IMR-90 (cell line): Measurements from ENCODE around the gene SDC3. TPM values are rescaled to one million over a fixed set of nuclear protein-coding genes. Genes with fewer than 3 reads are reported as not detected.
A peak's percentile ranks its signal among the peaks of the same experiment; 100 is the strongest.

Experiments
- ATAC-seq: fragments of 200-7000 bp; cut with Tn5 transposase; 2 replicates; pipeline ENCODE4 v1.9.1; 2020; ENCODE audit warnings: low read depth, mild to moderate bottlenecking, moderate library complexity
- BruUV-seq: library from RNA; stranded (reverse); fragments of 400-500 nt; replicated peaks from 2 replicates; lab custom pipeline; 2021; lab: Mats Ljungman, UMichigan
- CTCF ChIA-PET: fragments of 300-600 bp; formaldehyde crosslinking; extraction: SDS; loops from one replicate; lab custom pipeline; 2021; ENCODE audit warnings: antibody characterized with exemption; lab: Yijun Ruan, JAX
- POLR2A ChIA-PET: fragments of 300-600 bp; sonication (Branson Sonifier 250); formaldehyde crosslinking; loops from one replicate; lab custom pipeline; 2022; ENCODE audit warnings: antibody characterized with exemption; ENCODE audit not compliant: unreplicated experiment; lab: Charles Lee
- DNase-seq: peaks from one replicate; pipeline ENCODE4 v3.0.0; 2013
- H2AFZ ChIP-seq: replicated peaks from 2 replicates; pipeline ENCODE3; 2013; ENCODE audit warnings: low read length, mild to moderate bottlenecking; ENCODE audit not compliant: poor library complexity
- H2AK5ac ChIP-seq: 2 replicates; pipeline ENCODE4 v1.6.1; 2013; ENCODE audit warnings: low read depth, low read length, inconsistent platforms
- H2AK9ac ChIP-seq: replicated peaks from 2 replicates; pipeline ENCODE3; 2013; ENCODE audit warnings: mild to moderate bottlenecking, low read depth, low read length, moderate library complexity; ENCODE audit not compliant: poor library complexity
- H2BK120ac ChIP-seq: 2 replicates; pipeline ENCODE4 v1.6.1; 2013; ENCODE audit warnings: low read depth, low read length, inconsistent platforms
- H2BK15ac ChIP-seq: 3 replicates; pipeline ENCODE4 v1.6.1; 2013; ENCODE audit warnings: low read depth, low read length, inconsistent platforms
- H2BK20ac ChIP-seq: 2 replicates; pipeline ENCODE4 v1.6.1; 2013; ENCODE audit warnings: low read depth, mild to moderate bottlenecking, inconsistent platforms, low read length, moderate library complexity
- H2BK5ac ChIP-seq: 2 replicates; pipeline ENCODE4 v1.6.1; 2013; ENCODE audit warnings: mild to moderate bottlenecking, low read depth, low read length, inconsistent platforms; ENCODE audit not compliant: poor library complexity, severe bottlenecking
- H3K14ac ChIP-seq: replicated peaks from 2 replicates; pipeline ENCODE4 v1.6.1; 2013; ENCODE audit warnings: low read depth, low read length, inconsistent platforms
- H3K18ac ChIP-seq: 2 replicates; pipeline ENCODE4 v1.6.1; 2013; ENCODE audit warnings: low read depth, low read length, control low read depth
- H3K23ac ChIP-seq: 2 replicates; pipeline ENCODE4 v1.6.1; 2013; ENCODE audit warnings: low read depth, low read length, inconsistent platforms
- H3K27ac ChIP-seq: 2 replicates; pipeline ENCODE4 v1.5.1; 2013; ENCODE audit warnings: mild to moderate bottlenecking, control low read depth, low read length; ENCODE audit not compliant: insufficient read depth
- H3K27me3 ChIP-seq: 2 replicates; pipeline ENCODE4 v1.6.1; 2013; ENCODE audit warnings: low read length; ENCODE audit not compliant: control insufficient read depth, insufficient read depth
- H3K36me3 ChIP-seq: 2 replicates; pipeline ENCODE4 v1.6.1; 2013; ENCODE audit warnings: low read length, mixed read lengths; ENCODE audit not compliant: control insufficient read depth, insufficient read depth
- H3K4ac ChIP-seq: 2 replicates; pipeline ENCODE4 v1.6.1; 2013; ENCODE audit warnings: low read depth, low read length, inconsistent platforms
- H3K4me1 ChIP-seq: 2 replicates; pipeline ENCODE4 v1.6.1; 2013; ENCODE audit warnings: low read length, mixed read lengths; ENCODE audit not compliant: control insufficient read depth, insufficient read depth
- H3K4me2 ChIP-seq: 2 replicates; pipeline ENCODE4 v1.6.1; 2013; ENCODE audit warnings: low read depth, mild to moderate bottlenecking, control low read depth, low read length, moderate library complexity
- H3K4me3 ChIP-seq: 2 replicates; pipeline ENCODE4 v1.5.1; 2013; ENCODE audit warnings: low read depth, mild to moderate bottlenecking, control low read depth, low read length, moderate library complexity; ENCODE audit not compliant: insufficient read depth
- H3K56ac ChIP-seq: 2 replicates; pipeline ENCODE4 v1.6.1; 2013; ENCODE audit warnings: low read length, inconsistent platforms; ENCODE audit not compliant: insufficient read depth; ENCODE audit errors: extremely low read depth
- H3K79me1 ChIP-seq, 2 experiments: 2 replicates each; pipeline ENCODE4 v1.6.1; 2013; ENCODE audit warnings: low read length in 2 of 2, inconsistent platforms in 1 of 2, low read depth in 1 of 2
- H3K9ac ChIP-seq: 2 replicates; pipeline ENCODE4 v1.6.1; 2013; ENCODE audit warnings: low read depth, low read length, control low read depth
- H3K9me1 ChIP-seq: 2 replicates; pipeline ENCODE4 v1.6.1; 2013; ENCODE audit warnings: low read length, inconsistent platforms; ENCODE audit not compliant: insufficient read depth
- H3K9me3 ChIP-seq: 2 replicates; pipeline ENCODE4 v1.6.1; 2013; ENCODE audit warnings: low read length; ENCODE audit not compliant: control insufficient read depth, insufficient read depth
- H4K20me1 ChIP-seq: 2 replicates; pipeline ENCODE4 v1.6.1; 2013; ENCODE audit warnings: low read length, inconsistent platforms; ENCODE audit not compliant: insufficient read depth
- H4K5ac ChIP-seq: 2 replicates; pipeline ENCODE4 v1.6.1; 2013; ENCODE audit warnings: mild to moderate bottlenecking, low read depth, low read length, control low read depth
- H4K8ac ChIP-seq, 2 experiments: 2 replicates each; pipeline ENCODE4 v1.6.1; 2013; ENCODE audit warnings: low read depth in 2 of 2, low read length in 2 of 2, control low read depth in 1 of 2, inconsistent platforms in 1 of 2
- H4K91ac ChIP-seq: 2 replicates; pipeline ENCODE4 v1.6.1; 2013; ENCODE audit warnings: low read depth, low read length, inconsistent platforms; ENCODE audit not compliant: insufficient read depth
- BHLHE40 ChIP-seq: fragments of 150-350 bp; IDR thresholded peaks from 2 replicates; pipeline ENCODE4 v1.6.1; 2016; ENCODE audit warnings: mild to moderate bottlenecking, low read depth, low read length
- CEBPB ChIP-seq: IDR thresholded peaks from 2 replicates; pipeline ENCODE4 v1.6.1; 2012; ENCODE audit warnings: low read depth, low read length, improper control_type of control experiment
- CHD1 ChIP-seq: IDR thresholded peaks from 2 replicates; pipeline ENCODE4 v1.6.1; 2012; ENCODE audit warnings: low read depth, low read length, improper control_type of control experiment
- CTCF ChIP-seq: conservative IDR thresholded peaks from 2 replicates; pipeline ENCODE4 v1.5.1; 2012; ENCODE audit warnings: mild to moderate bottlenecking, low read depth, low read length, improper control_type of control experiment
- ELK1 ChIP-seq: fragments of 150-350 bp; IDR thresholded peaks from 2 replicates; pipeline ENCODE4 v1.6.1; 2016; ENCODE audit warnings: low read depth, mild to moderate bottlenecking, low read length, moderate library complexity, borderline replicate concordance
- FOS ChIP-seq: fragments of 150-350 bp; IDR thresholded peaks from 2 replicates; pipeline ENCODE4 v1.6.1; 2016; ENCODE audit warnings: low read depth, low read length
- MAFK ChIP-seq: IDR thresholded peaks from 2 replicates; pipeline ENCODE4 v1.6.1; 2012; ENCODE audit warnings: low read depth, low read length, improper control_type of control experiment
- MAZ ChIP-seq: IDR thresholded peaks from 2 replicates; pipeline ENCODE4 v1.6.1; 2012; ENCODE audit warnings: low read depth, mild to moderate bottlenecking, low read length, improper control_type of control experiment, moderate library complexity, borderline replicate concordance
- MXI1 ChIP-seq: IDR thresholded peaks from 2 replicates; pipeline ENCODE4 v1.6.1; 2012; ENCODE audit warnings: low read depth, mild to moderate bottlenecking, low read length, moderate library complexity, borderline replicate concordance
- NFE2L2 ChIP-seq: fragments of 150-350 bp; IDR thresholded peaks from 2 replicates; pipeline ENCODE4 v1.6.1; 2016; ENCODE audit warnings: low read depth, mild to moderate bottlenecking, low read length
- RAD21 ChIP-seq: IDR thresholded peaks from 2 replicates; pipeline ENCODE4 v1.6.1; 2012; ENCODE audit warnings: low read length, improper control_type of control experiment
- RFX5 ChIP-seq: IDR thresholded peaks from 2 replicates; pipeline ENCODE4 v1.8.0; 2012; ENCODE audit warnings: low read depth, mild to moderate bottlenecking, low read length, moderate library complexity
- SMC3 ChIP-seq: fragments of 150-350 bp; IDR thresholded peaks from 2 replicates; pipeline ENCODE4 v1.6.1; 2016; ENCODE audit warnings: low read depth, mild to moderate bottlenecking, antibody characterized with exemption, low read length, moderate library complexity
- USF2 ChIP-seq: fragments of 150-350 bp; IDR thresholded peaks from 2 replicates; pipeline ENCODE4 v1.6.1; 2017; ENCODE audit warnings: mild to moderate bottlenecking, antibody characterized with exemption, low read length, low read depth
- WGBS, 2 experiments: methylation state at CpG; one replicate each; pipeline versions ENCODE4 v1.1.5 to v1.1.7; 2013; ENCODE audit warnings: missing lambda C conversion rate in 2 of 2; ENCODE audit not compliant: insufficient read length in 1 of 2; ENCODE audit errors: extremely low coverage in 2 of 2; 5-methylcytosine and 5-hydroxymethylcytosine counted together
- dilution Hi-C: fragments of 300-500 bp; cut with HindIII; formaldehyde crosslinking; loops from one replicate; pipeline ENCODE4 v1.14.3; 2018; ENCODE audit warnings: low sequenced_read_pairs; ENCODE audit not compliant: unreplicated experiment
- in situ Hi-C: fragments of 300-500 bp; cut with MboI; formaldehyde crosslinking; loops from 3 replicates; pipeline ENCODE4 v1.14.3; 2019; ENCODE audit warnings: low sequenced_read_pairs, inconsistent platforms, mixed read lengths
- intact Hi-C: fragments of 100-400 bp; cut with micrococcal nuclease; formaldehyde crosslinking; loops from 2 replicates; pipeline ENCODE4 v1.10.0; 2022
- polyA plus RNA-seq, 3 experiments: library from polyadenylated mRNA; depleted of rRNA; stranded (reverse); fragments of >200 nt; gene quantifications; 2 replicates each; pipeline ENCODE4 v1.2.3, GENCODE V29; 2012; ENCODE audit warnings: low replicate concordance in 1 of 3
- total RNA-seq: library from RNA; depleted of rRNA; stranded (reverse); fragments of >200 nt; gene quantifications from 2 replicates; pipeline ENCODE4 v1.2.3, GENCODE V29; 2012

The SDC3 gene
- total and polyA plus RNA-seq, 2 of the 4 experiments (the other 2 are of a cell fraction) = 13.1 to 71.5 TPM

GRCh38 chr1:30824736-30825429, 83.7 kb downstream of the SDC3 start:
- peak overlapping the region; percentile 76 for H2BK120ac ChIP-seq
- ChIA-PET CTCF (interaction anchor here (1.3 kb wide), 1 partner anchor 86 kb away, joined by 8 read pairs; no protein-coding TSS in a partner anchor), POLR2A (no interaction called here)
- H2AFZ ChIP-seq = peak overlapping the region; percentile 97
- peak; percentile 5 for ATAC-seq
- no peaks in the 10 kb centered on the region; the same call in 1 of the 2 replicates for H4K20me1 ChIP-seq
- H2BK5ac ChIP-seq = peak overlapping the region; percentile 14
- H3K36me3 ChIP-seq = no peaks in the 10 kb centered on the region
- intact Hi-C loops = loop anchor here (5.0 kb wide), 1 partner anchor 32 kb away; no protein-coding TSS in a partner anchor
- no TSS peak for BruUV-seq
- H3K23ac ChIP-seq = peak overlapping the region; percentile 23; the same call in 1 of the 2 replicates
- peak overlapping the region; percentile 23 for H3K4me3 ChIP-seq
- H3K27me3 ChIP-seq = peaks cover 2% of the 10 kb centered on the region; the same call in 1 of the 2 replicates
- DNase-seq = no peak
- peaks cover 20% of the 10 kb centered on the region for H3K4me1 ChIP-seq
- H4K8ac ChIP-seq = peak overlapping the region; percentile 2 to 77; a peak in 2 of 4 replicates
- H2AK5ac ChIP-seq = peak overlapping the region; percentile 31
- peak overlapping the region; percentile 73 for H3K4me2 ChIP-seq
- H4K5ac ChIP-seq = no peak overlapping the region; the same call in 1 of the 2 replicates
- H3K9me3 ChIP-seq = no peaks in the 10 kb centered on the region
- H3K9me1 ChIP-seq = peaks cover 20% of the 10 kb centered on the region
- peak overlapping the region; percentile 6; the same call in 1 of the 2 replicates for H3K9ac ChIP-seq
- no peak overlapping the region for H3K56ac ChIP-seq
- H2BK20ac ChIP-seq = peak overlapping the region; percentile 72
- H3K79me1 ChIP-seq = no peaks in the 10 kb centered on the region
- in situ Hi-C loops = no loop called here
- WGBS, 2 experiments = 49% methylated on average over 5 of the region's 12 CpGs; no CpG with 5 or more reads in 1 of the 2 experiments
- H3K14ac ChIP-seq = peak overlapping the region; percentile 41
- H4K91ac ChIP-seq = peak overlapping the region; percentile 62
- peak overlapping the region; percentile 97 for H2AK9ac ChIP-seq
- peak overlapping the region; percentile 82 for H3K4ac ChIP-seq
- H3K27ac ChIP-seq = peak overlapping the region; percentile 55
- dilution Hi-C loops = loop anchor here (25.0 kb wide), 1 partner anchor 87 kb away; the partner anchor contains the start of gene SDC3
- peak overlapping the region; percentile 36; the same call in 2 of the 3 replicates for H2BK15ac ChIP-seq
- H3K18ac ChIP-seq = no peak overlapping the region
- TF ChIP-seq CTCF = no peak
- no peak for TF ChIP-seq MXI1
- TF ChIP-seq FOS = no peak
- TF ChIP-seq BHLHE40 = no peak
- no peak for TF ChIP-seq MAFK
- no peak for TF ChIP-seq CEBPB
- TF ChIP-seq CHD1 = no peak
- TF ChIP-seq SMC3 = no peak
- no peak for TF ChIP-seq MAZ
- no peak for TF ChIP-seq RAD21
- TF ChIP-seq RFX5 = no peak
- no peak for TF ChIP-seq ELK1
- TF ChIP-seq USF2 = no peak
- no peak for TF ChIP-seq NFE2L2
